A673 (cell line): ENCODE measurements around the gene AMPH. TPM values are rescaled to one million over a fixed set of nuclear protein-coding genes. Genes with fewer than 3 reads are reported as not detected.
"Not testable (repeated sequence)": the region's sequence is repeated elsewhere in the genome, so short reads cannot be mapped to it uniquely, and the experiment has no call there.

Source experiments
- BruUV-seq: library from RNA; stranded (reverse); fragments of 400-500 nt; replicated peaks from 2 replicates; lab custom pipeline; 2021; lab: Mats Ljungman, UMichigan
- CTCF ChIA-PET: fragments of 300-600 bp; sonication (Branson Sonifier 250); formaldehyde crosslinking; loops from one replicate; lab custom pipeline; 2022; ENCODE audit warnings: antibody characterized with exemption; lab: Charles Lee
- POLR2A ChIA-PET: fragments of 300-600 bp; sonication (Branson Sonifier 250); formaldehyde crosslinking; loops from one replicate; lab custom pipeline; 2022; ENCODE audit warnings: antibody characterized with exemption; ENCODE audit not compliant: low non-redundant PET; lab: Charles Lee
- DNase-seq: peaks from one replicate; pipeline ENCODE4 v3.0.0-alpha.2; 2015; ENCODE audit warnings: low spot score
- H3K27ac ChIP-seq: fragments of 200-600 bp; sonication (generic); 2 replicates; pipeline ENCODE4 v1.5.1; 2016; ENCODE audit warnings: mixed run types, low read depth, mild to moderate bottlenecking, mixed read lengths, antibody characterized with exemption, low read length; ENCODE audit not compliant: poor library complexity, severe bottlenecking
- H3K27me3 ChIP-seq: fragments of 200-600 bp; sonication (generic); replicated peaks from 2 replicates; pipeline ENCODE4 v1.6.1; 2017; ENCODE audit warnings: mixed run types, low read depth, mild to moderate bottlenecking, mixed read lengths, antibody characterized with exemption, low read length; ENCODE audit not compliant: insufficient read depth, poor library complexity
- H3K36me3 ChIP-seq: fragments of 200-600 bp; sonication (generic); 2 replicates; pipeline ENCODE4 v1.6.1; 2016; ENCODE audit warnings: mixed run types, mild to moderate bottlenecking, mixed read lengths, antibody characterized with exemption, low read length; ENCODE audit not compliant: insufficient read depth, poor library complexity, severe bottlenecking
- H3K4me1 ChIP-seq: fragments of 200-600 bp; sonication (generic); 2 replicates; pipeline ENCODE4 v1.6.1; 2017; ENCODE audit warnings: mixed run types, mild to moderate bottlenecking, mixed read lengths, antibody characterized with exemption, low read length; ENCODE audit not compliant: insufficient read depth, poor library complexity, severe bottlenecking
- H3K4me3 ChIP-seq: fragments of 200-600 bp; sonication (generic); 2 replicates; pipeline ENCODE4 v1.5.1; 2016; ENCODE audit warnings: low read depth, mixed run types, mild to moderate bottlenecking, mixed read lengths, low read length; ENCODE audit not compliant: poor library complexity, severe bottlenecking
- H3K9me3 ChIP-seq: fragments of 200-600 bp; sonication (generic); 2 replicates; pipeline ENCODE4 v1.6.1; 2016; ENCODE audit warnings: mixed run types, low read depth, mild to moderate bottlenecking, mixed read lengths, antibody characterized with exemption, low read length; ENCODE audit not compliant: poor library complexity, severe bottlenecking
- CTCF ChIP-seq: fragments of 300-800, 200-600 bp; sonication (generic); conservative IDR thresholded peaks from 2 replicates; pipeline ENCODE4 v1.5.1; 2017; ENCODE audit warnings: low read depth, mild to moderate bottlenecking, antibody characterized with exemption, low read length, moderate library complexity, mixed read lengths
- EZH2 ChIP-seq: fragments of 200-600 bp; sonication (generic); IDR thresholded peaks from 2 replicates; pipeline ENCODE4 v1.6.1; 2017; ENCODE audit warnings: borderline replicate concordance, low read depth, mild to moderate bottlenecking, mixed read lengths, antibody characterized with exemption, low read length; ENCODE audit not compliant: poor library complexity, severe bottlenecking
- intact Hi-C: fragments of 100-400 bp; cut with micrococcal nuclease; formaldehyde crosslinking; loops from one replicate; pipeline ENCODE4 v1.10.0; 2022; ENCODE audit not compliant: unreplicated experiment
- total RNA-seq: library from RNA; stranded (reverse); gene quantifications from 2 replicates; pipeline ENCODE4 v1.2.3, GENCODE V29; 2021

Gene AMPH
- total RNA-seq, 1 experiment from 2014 or later: 2.1 TPM

DNA sequence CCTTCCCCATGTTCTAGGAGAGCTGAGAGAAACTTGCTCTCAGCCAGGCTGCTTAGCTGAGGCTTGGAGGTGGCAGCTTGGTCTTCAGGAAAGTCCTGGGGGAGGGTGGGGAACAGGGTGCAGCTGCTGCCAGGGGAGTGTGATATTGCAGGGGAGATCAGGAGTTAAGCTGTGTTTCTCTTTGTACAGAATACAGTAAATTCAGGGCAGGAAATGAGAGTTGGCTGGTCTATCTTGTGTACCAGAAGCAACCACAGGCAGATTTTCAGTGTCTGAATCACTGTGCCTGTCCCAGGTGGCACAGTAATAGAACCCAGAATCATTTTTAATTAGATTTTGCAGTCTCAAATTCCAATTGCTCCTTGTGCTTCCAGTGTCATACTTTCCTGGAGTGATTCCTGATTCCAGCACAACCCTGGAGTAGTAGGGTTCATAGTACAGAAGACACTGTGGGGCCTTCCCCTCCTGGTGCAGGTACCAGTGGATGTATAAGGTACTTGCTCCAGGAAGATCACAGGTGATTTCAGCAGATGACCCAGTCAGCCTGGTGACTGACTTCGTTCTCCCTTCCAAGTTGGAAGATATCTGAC lies 263.8 kb downstream of the AMPH start:
- no peak overlapping the region for H3K27ac ChIP-seq
- no peak for DNase-seq
- no peak overlapping the region for H3K4me3 ChIP-seq
- BruUV-seq: no TSS peak
- H3K4me1 ChIP-seq: no peaks in the 10 kb centered on the region
- H3K9me3 ChIP-seq: no peaks in the 10 kb centered on the region
- POLR2A ChIA-PET: interaction anchor here (0.6 kb wide), 1 partner anchor 32 kb away, joined by 8 read pairs; no protein-coding TSS in a partner anchor
- no peak for TF ChIP-seq CTCF
- no peak for TF ChIP-seq EZH2
- CTCF ChIA-PET: interaction anchor here (1.0 to 2.2 kb wide), 4 partner anchors 22 to 466 kb away, joined by 3 to 18 read pairs (median 6); no protein-coding TSS in a partner anchor
- no peaks in the 10 kb centered on the region for H3K36me3 ChIP-seq
- no peaks in the 10 kb centered on the region for H3K27me3 ChIP-seq
- intact Hi-C loops: loop anchor here (5.0 kb wide), 1 partner anchor 260 kb away; no protein-coding TSS in a partner anchor

DNA sequence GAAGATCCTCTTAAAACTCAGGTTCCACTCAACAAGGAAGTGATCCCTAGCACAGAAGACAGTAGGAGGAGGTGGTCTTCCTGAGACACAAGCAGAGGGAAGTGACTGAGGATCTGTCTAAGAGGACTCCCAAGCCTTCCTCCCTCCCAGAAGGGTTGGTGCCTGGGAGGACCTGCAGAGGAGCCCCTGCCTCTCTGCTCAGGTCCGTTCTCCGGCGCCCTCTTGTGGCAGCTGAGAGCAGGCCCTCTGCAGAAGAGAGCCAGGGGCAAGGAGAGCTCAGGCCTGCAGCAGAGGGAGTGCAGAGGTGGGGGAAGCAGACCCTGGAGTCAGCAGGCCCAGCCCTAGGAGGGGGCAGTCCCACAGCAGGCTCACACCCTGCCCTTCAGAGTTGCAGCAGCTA lies 267.8 kb downstream of the AMPH start:
- H3K4me1 ChIP-seq, CTCF ChIA-PET, POLR2A ChIA-PET, H3K9me3 ChIP-seq, intact Hi-C loops, H3K27me3 ChIP-seq, H3K27ac ChIP-seq, H3K36me3 ChIP-seq, BruUV-seq, H3K4me3 ChIP-seq: not testable (repeated sequence)
- peak; percentile 60 for DNase-seq
- TF ChIP-seq CTCF: peak; percentile 62

GRCh38 chr7:38362611-38363237 lies 268.4 kb downstream of the AMPH start:
- H3K27ac ChIP-seq, intact Hi-C loops, DNase-seq, H3K36me3 ChIP-seq, BruUV-seq, H3K9me3 ChIP-seq, H3K27me3 ChIP-seq, POLR2A ChIA-PET, H3K4me3 ChIP-seq, H3K4me1 ChIP-seq: not testable (repeated sequence)
- CTCF ChIA-PET: interaction anchor here (0.6 kb wide), 1 partner anchor 19 kb away, joined by 3 read pairs; no protein-coding TSS in a partner anchor
